Endothelial cell of umbilical vein (primary cell): ENCODE results near the gene DEPDC5. TPM values are rescaled to one million over a fixed set of nuclear protein-coding genes. Genes with fewer than 3 reads are reported as not detected.

Experiments
- BruUV-seq: library from RNA; stranded (reverse); fragments of 400-500 nt; replicated peaks from 2 replicates; lab custom pipeline; 2021; lab: Mats Ljungman, UMichigan
- CTCF ChIA-PET: fragments of 300-600, 350-600 bp; sonication (Branson Sonifier 250); formaldehyde crosslinking; loops from one replicate; lab custom pipeline; 2021; ENCODE audit warnings: antibody characterized with exemption, inconsistent platforms; lab: Charles Lee
- POLR2A ChIA-PET: fragments of 300-600, 350-600 bp; sonication (Branson Sonifier 250); formaldehyde crosslinking; loops from one replicate; lab custom pipeline; 2021; ENCODE audit warnings: antibody characterized with exemption, inconsistent platforms; lab: Charles Lee
- DNase-seq: peaks from one replicate; pipeline ENCODE4 v3.0.0-alpha.2; 2011; ENCODE audit warnings: low read depth, low spot score
- FAIRE-seq: peaks from 2 replicates; lab custom pipeline; 2011; peaks lifted over from hg19 to GRCh38; lab: Jason Lieb, UNC
- H2AFZ ChIP-seq: 2 replicates; pipeline ENCODE4 v1.6.0; 2012; ENCODE audit warnings: low read depth, low read length, control low read depth, inconsistent platforms
- H3K27ac ChIP-seq: 2 replicates; pipeline ENCODE4 v1.5.1; 2011; ENCODE audit warnings: low read depth, mild to moderate bottlenecking, control low read depth, low read length, moderate library complexity; ENCODE audit not compliant: insufficient read depth
- H3K27me3 ChIP-seq, 2 experiments: 2 replicates each; pipeline versions ENCODE4 v1.6.0 to v1.6.1; 2011; ENCODE audit warnings: low read length in 2 of 2, mixed read lengths in 1 of 2; ENCODE audit not compliant: control insufficient read depth in 2 of 2, insufficient read depth in 2 of 2
- H3K36me3 ChIP-seq, 2 experiments: 2 replicates in 1 of 2; 3 replicates in 1 of 2; pipeline ENCODE4 v1.5.1; 2011; ENCODE audit warnings: low read length in 2 of 2, mild to moderate bottlenecking in 1 of 2, moderate library complexity in 1 of 2; ENCODE audit not compliant: control insufficient read depth in 2 of 2, insufficient read depth in 2 of 2; ENCODE audit errors: extremely low read depth in 1 of 2
- H3K4me1 ChIP-seq: 3 replicates; pipeline ENCODE4 v1.5.1; 2011; ENCODE audit warnings: mild to moderate bottlenecking, low read length; ENCODE audit not compliant: control insufficient read depth, insufficient read depth; ENCODE audit errors: extremely low read depth
- H3K4me2 ChIP-seq: 2 replicates; pipeline ENCODE4 v1.6.1; 2011; ENCODE audit warnings: low read length, control low read depth, mixed read lengths; ENCODE audit not compliant: insufficient read depth
- H3K4me3 ChIP-seq, 3 experiments: fragments of 200-600 bp in 1 of 3; sonication (generic), shearing (Covaris generic) in 1 of 3; replicated peaks in 1 of 3; 2 replicates each; pipeline ENCODE4 v1.5.1; 2011 to 2016; ENCODE audit warnings: control low read depth in 3 of 3, low read length in 3 of 3, mild to moderate bottlenecking in 2 of 3, inconsistent platforms in 1 of 3, low read depth in 1 of 3, moderate library complexity in 1 of 3; ENCODE audit not compliant: insufficient read depth in 1 of 3
- H3K79me2 ChIP-seq: 2 replicates; pipeline ENCODE4 v1.6.0; 2012; ENCODE audit warnings: low read length, inconsistent platforms; ENCODE audit not compliant: control insufficient read depth, insufficient read depth
- H3K9ac ChIP-seq: replicated peaks from 2 replicates; pipeline ENCODE3; 2011; ENCODE audit warnings: low read length, control low read depth; ENCODE audit not compliant: insufficient read depth; ENCODE audit errors: extremely low read depth
- H3K9me1 ChIP-seq: replicated peaks from 3 replicates; pipeline ENCODE4 v1.6.0; 2011; ENCODE audit warnings: mild to moderate bottlenecking, low read length; ENCODE audit not compliant: control insufficient read depth, insufficient read depth; ENCODE audit errors: extremely low read depth
- H3K9me3 ChIP-seq: replicated peaks from 2 replicates; pipeline ENCODE4 v1.5.1; 2012; ENCODE audit warnings: low read length, inconsistent platforms; ENCODE audit not compliant: control insufficient read depth, insufficient read depth
- H4K20me1 ChIP-seq: replicated peaks from 2 replicates; pipeline ENCODE3; 2011; ENCODE audit warnings: mild to moderate bottlenecking, low read length; ENCODE audit not compliant: control insufficient read depth, insufficient read depth; ENCODE audit errors: extremely low read depth
- EZH2 ChIP-seq: IDR thresholded peaks from 2 replicates; pipeline ENCODE4 v1.6.1; 2012; ENCODE audit warnings: borderline replicate concordance, low read depth, mild to moderate bottlenecking, moderate library complexity, low read length, inconsistent platforms; ENCODE audit not compliant: severe bottlenecking
- FOS ChIP-seq: IDR thresholded peaks from 2 replicates; pipeline ENCODE4 v1.6.1; 2011; ENCODE audit warnings: mild to moderate bottlenecking, low read length, moderate library complexity, borderline replicate concordance; ENCODE audit not compliant: insufficient read depth
- GATA2 ChIP-seq: IDR thresholded peaks from 2 replicates; pipeline ENCODE4 v1.7.0; 2011; ENCODE audit warnings: low read depth, mild to moderate bottlenecking, moderate library complexity, mixed read lengths, low read length; ENCODE audit not compliant: insufficient read length, insufficient read depth
- JUN ChIP-seq: IDR thresholded peaks from 2 replicates; pipeline ENCODE4 v1.6.1; 2011; ENCODE audit warnings: borderline replicate concordance, low read depth; ENCODE audit not compliant: insufficient read length, insufficient read depth
- MYC ChIP-seq: IDR thresholded peaks from one replicate; pipeline ENCODE4 v1.6.1; 2011; ENCODE audit warnings: mild to moderate bottlenecking, low read depth, low read length
- POLR2A ChIP-seq: IDR thresholded peaks from 2 replicates; pipeline ENCODE4 v1.6.1; 2012; ENCODE audit warnings: low read depth, mild to moderate bottlenecking, control low read depth, low read length
- POLR2AphosphoS5 ChIP-seq: IDR thresholded peaks from 2 replicates; pipeline ENCODE4 v1.6.1; 2012; ENCODE audit warnings: low read depth, mild to moderate bottlenecking, control low read depth, low read length, moderate library complexity; ENCODE audit not compliant: insufficient read depth
- dilution Hi-C: fragments of 300-500 bp; cut with MboI; formaldehyde crosslinking; loops from one replicate; pipeline ENCODE4 v1.15.0; 2019; ENCODE audit warnings: low sequenced_read_pairs; ENCODE audit not compliant: extremely low pct_ligation_motif_present
- intact Hi-C: fragments of 100-400 bp; cut with micrococcal nuclease; formaldehyde crosslinking; loops from one replicate; pipeline ENCODE4 v1.10.0; 2022
- polyA plus RNA-seq, 4 experiments: library from polyadenylated mRNA; depleted of rRNA in 3 of 4; stranded (reverse) in 3 of 4; unstranded in 1 of 4; fragments of >200 nt; gene quantifications; 2 replicates each; pipeline versions ENCODE4 v1.2.1 to v1.2.3, GENCODE V29; 2011 to 2012; ENCODE audit warnings: missing spikeins in 1 of 4
- total RNA-seq: library from RNA; stranded (reverse); gene quantifications from 2 replicates; pipeline ENCODE4 v1.2.3, GENCODE V29; 2021
- TF ChIP-seq, protein P1 (sequence below): IDR thresholded peaks from 2 replicates; pipeline ENCODE4 v1.6.1; 2011; ENCODE audit not compliant: insufficient read depth, insufficient read length
- TF ChIP-seq, protein P2 (sequence below), 2 donors: IDR thresholded peaks; 1 replicate in 1 of 2; 2 replicates in 1 of 2; pipeline ENCODE4 v1.5.1; 2011; ENCODE audit warnings: low read length in 2 of 2, mild to moderate bottlenecking in 2 of 2, moderate library complexity in 2 of 2, control low read depth in 1 of 2, inconsistent platforms in 1 of 2, low read depth in 1 of 2; ENCODE audit not compliant: insufficient read depth in 1 of 2; ENCODE audit errors: extremely low read depth in 1 of 2

The DEPDC5 gene
- total and polyA plus RNA-seq, 2 donors (not counting 3 experiments of a cell fraction or from before 2014, with no cell fraction given) = 13.1 to 36.6 TPM

DNA sequence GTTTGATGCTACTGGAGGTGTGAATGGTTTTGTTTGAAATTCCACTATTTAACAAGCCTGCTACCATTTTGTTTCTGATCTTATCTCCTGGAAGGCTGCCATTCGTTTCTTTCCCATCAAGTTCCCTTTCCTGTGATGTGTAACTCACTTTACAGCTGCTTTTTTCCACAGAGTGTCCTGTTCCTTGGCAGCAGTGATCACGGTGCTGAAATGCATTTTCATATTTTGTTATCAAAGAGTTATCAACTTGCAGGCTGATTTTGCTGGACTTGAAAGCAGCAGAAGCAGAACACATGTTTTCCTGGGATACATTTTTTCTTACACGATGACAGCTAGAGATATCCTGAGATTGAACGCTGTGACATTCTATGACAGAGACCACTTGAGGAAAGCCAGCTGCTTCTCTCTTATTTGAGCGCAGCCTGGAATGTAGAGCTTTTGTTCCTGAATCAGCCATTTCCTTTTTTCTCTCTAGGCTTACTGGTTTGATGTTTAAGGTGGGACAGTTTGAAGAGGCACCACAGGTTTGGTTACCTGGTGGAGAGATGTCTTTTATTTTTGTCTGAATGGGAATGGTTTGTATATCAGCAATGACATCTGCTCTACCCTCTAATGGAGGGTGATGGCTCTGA, 38.6 kb upstream of the DEPDC5 start:
- ChIA-PET POLR2A (no interaction called here), CTCF (interaction anchor here (1.0 kb wide), 1 partner anchor 245 kb away, joined by 3 read pairs; no protein-coding TSS in a partner anchor)
- no peak overlapping the region for H3K4me2 ChIP-seq
- no peaks in the 10 kb centered on the region for H3K27me3 ChIP-seq
- no peaks in the 10 kb centered on the region for H3K9me1 ChIP-seq
- no peak overlapping the region for H3K4me3 ChIP-seq
- H2AFZ ChIP-seq = no peak overlapping the region
- dilution Hi-C loops = no loop called here
- no TSS peak for BruUV-seq
- FAIRE-seq = no peak
- peak; percentile 66 for DNase-seq
- H3K79me2 ChIP-seq = no peaks in the 10 kb centered on the region
- H3K4me1 ChIP-seq = no peaks in the 10 kb centered on the region
- H3K36me3 ChIP-seq = peaks cover 21 to 25% of the 10 kb centered on the region in 2 experiments
- TF ChIP-seq POLR2AphosphoS5 (no peak), GATA2 (peak; percentile 48)
- H3K9ac ChIP-seq = no peak overlapping the region
- H3K27ac ChIP-seq = no peak overlapping the region
- no peaks in the 10 kb centered on the region for H3K9me3 ChIP-seq
- no peaks in the 10 kb centered on the region for H4K20me1 ChIP-seq
- intact Hi-C loops = no loop called here

DNA sequence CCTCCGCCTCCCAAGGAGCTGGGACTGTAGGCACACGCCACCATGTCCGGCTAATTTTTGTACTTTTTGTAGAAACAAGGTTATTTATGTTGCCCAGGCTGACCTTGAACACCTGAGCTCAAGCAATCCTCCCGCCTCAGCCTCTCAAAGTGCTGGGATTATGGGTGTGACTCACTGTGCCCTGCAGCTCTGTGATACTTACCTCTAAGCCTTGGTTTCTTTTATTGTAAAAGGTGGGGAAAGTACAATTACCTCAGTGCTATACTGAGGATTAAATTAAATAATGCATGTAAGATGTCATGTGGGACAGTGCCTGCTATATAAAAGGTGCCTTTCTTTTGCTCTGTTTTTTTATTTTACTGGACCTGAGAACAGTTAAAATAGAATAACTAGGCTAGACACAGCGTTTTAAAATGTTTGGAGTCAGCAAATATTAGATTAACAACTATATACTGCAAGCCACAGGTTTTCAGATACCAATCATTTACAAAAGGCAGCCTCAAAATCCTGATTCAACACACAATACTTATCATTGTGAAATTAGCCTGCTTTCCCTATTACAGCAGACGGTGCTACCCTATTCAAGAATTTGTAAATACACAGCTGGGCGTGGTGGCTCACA, 33.9 kb upstream of the DEPDC5 start:
- FAIRE-seq (no peak), DNase-seq (no peak)
- ChIA-PET CTCF (interaction anchor here (0.9 kb wide), 1 partner anchor 54 kb away, joined by 4 read pairs; no protein-coding TSS in a partner anchor), POLR2A (no interaction called here)
- no peak overlapping the region for H3K27ac ChIP-seq
- intact Hi-C loops = no loop called here
- TF ChIP-seq POLR2AphosphoS5 = no peak
- TF ChIP-seq JUN = no peak
- TF ChIP-seq EZH2 = no peak
- TF ChIP-seq POLR2A = no peak
- no peak for TF ChIP-seq FOS
- TF ChIP-seq, protein P1, sequence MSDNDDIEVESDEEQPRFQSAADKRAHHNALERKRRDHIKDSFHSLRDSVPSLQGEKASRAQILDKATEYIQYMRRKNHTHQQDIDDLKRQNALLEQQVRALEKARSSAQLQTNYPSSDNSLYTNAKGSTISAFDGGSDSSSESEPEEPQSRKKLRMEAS = no peak
- TF ChIP-seq MYC = no peak
- TF ChIP-seq, protein P2, sequence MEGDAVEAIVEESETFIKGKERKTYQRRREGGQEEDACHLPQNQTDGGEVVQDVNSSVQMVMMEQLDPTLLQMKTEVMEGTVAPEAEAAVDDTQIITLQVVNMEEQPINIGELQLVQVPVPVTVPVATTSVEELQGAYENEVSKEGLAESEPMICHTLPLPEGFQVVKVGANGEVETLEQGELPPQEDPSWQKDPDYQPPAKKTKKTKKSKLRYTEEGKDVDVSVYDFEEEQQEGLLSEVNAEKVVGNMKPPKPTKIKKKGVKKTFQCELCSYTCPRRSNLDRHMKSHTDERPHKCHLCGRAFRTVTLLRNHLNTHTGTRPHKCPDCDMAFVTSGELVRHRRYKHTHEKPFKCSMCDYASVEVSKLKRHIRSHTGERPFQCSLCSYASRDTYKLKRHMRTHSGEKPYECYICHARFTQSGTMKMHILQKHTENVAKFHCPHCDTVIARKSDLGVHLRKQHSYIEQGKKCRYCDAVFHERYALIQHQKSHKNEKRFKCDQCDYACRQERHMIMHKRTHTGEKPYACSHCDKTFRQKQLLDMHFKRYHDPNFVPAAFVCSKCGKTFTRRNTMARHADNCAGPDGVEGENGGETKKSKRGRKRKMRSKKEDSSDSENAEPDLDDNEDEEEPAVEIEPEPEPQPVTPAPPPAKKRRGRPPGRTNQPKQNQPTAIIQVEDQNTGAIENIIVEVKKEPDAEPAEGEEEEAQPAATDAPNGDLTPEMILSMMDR (IDR thresholded peaks at IDR 0.05; ENCODE audit: extremely low read depth in 1 of 2, insufficient read depth in 1 of 2, low read depth in 1 of 2, low read length in 2 of 2) = no peak
- TF ChIP-seq GATA2 = no peak
- dilution Hi-C loops = no loop called here
- BruUV-seq = no TSS peak
- H3K9ac ChIP-seq = no peak overlapping the region
- no peaks in the 10 kb centered on the region for H3K4me1 ChIP-seq
- H3K36me3 ChIP-seq = peaks cover 11 to 26% of the 10 kb centered on the region in 2 experiments
- no peaks in the 10 kb centered on the region for H3K27me3 ChIP-seq
- no peak overlapping the region for H2AFZ ChIP-seq
- no peaks in the 10 kb centered on the region for H4K20me1 ChIP-seq
- peaks cover 3% of the 10 kb centered on the region for H3K79me2 ChIP-seq
- H3K4me3 ChIP-seq = no peak overlapping the region
- H3K9me1 ChIP-seq = no peaks in the 10 kb centered on the region
- H3K9me3 ChIP-seq = no peaks in the 10 kb centered on the region
- H3K4me2 ChIP-seq = no peak overlapping the region
